MG63 (cell line): ENCODE results near the gene PAXX. TPM values are rescaled to one million over a fixed set of nuclear protein-coding genes. Genes with fewer than 3 reads are reported as not detected.

Experiments
- DNase-seq: peaks from one replicate; pipeline ENCODE4 v3.0.0-alpha.2; 2020
- H3K27me3 ChIP-seq: fragments of 250-450 bp; sonication (Bioruptor Pico); 2 replicates; pipeline ENCODE4 v1.5.1; 2020; ENCODE audit warnings: mild to moderate bottlenecking, moderate library complexity
- H3K36me3 ChIP-seq: fragments of 250-450 bp; sonication (Bioruptor Pico); 2 replicates; pipeline ENCODE4 v1.5.1; 2020; ENCODE audit warnings: mild to moderate bottlenecking, moderate library complexity
- H3K4me3 ChIP-seq: fragments of 250-450 bp; sonication (Bioruptor Pico); 2 replicates; pipeline ENCODE4 v1.5.1; 2020; ENCODE audit warnings: mild to moderate bottlenecking, moderate library complexity
- H3K9me3 ChIP-seq: fragments of 250-450 bp; sonication (Bioruptor Pico); 2 replicates; pipeline ENCODE4 v1.5.1; 2020; ENCODE audit warnings: mild to moderate bottlenecking, moderate library complexity
- total RNA-seq: library from RNA; depleted of rRNA; stranded (reverse); fragments of >200 nt; shearing (Covaris generic); gene quantifications from 2 replicates; pipeline ENCODE4 v1.2.3, GENCODE V29; 2014; ENCODE audit warnings: low replicate concordance

PAXX gene
- total RNA-seq, 1 experiment from 2014 or later = 63.0 TPM

GRCh38 chr9:136961279-136962065 is 30.8 kb upstream of the PAXX start:
- Histone ChIP-seq H3K9me3 (no peaks in the 10 kb centered on the region), H3K4me3 (no peak overlapping the region), H3K36me3 (no peaks in the 10 kb centered on the region), H3K27me3 (no peaks in the 10 kb centered on the region)
- DNase-seq = no peak

DNA sequence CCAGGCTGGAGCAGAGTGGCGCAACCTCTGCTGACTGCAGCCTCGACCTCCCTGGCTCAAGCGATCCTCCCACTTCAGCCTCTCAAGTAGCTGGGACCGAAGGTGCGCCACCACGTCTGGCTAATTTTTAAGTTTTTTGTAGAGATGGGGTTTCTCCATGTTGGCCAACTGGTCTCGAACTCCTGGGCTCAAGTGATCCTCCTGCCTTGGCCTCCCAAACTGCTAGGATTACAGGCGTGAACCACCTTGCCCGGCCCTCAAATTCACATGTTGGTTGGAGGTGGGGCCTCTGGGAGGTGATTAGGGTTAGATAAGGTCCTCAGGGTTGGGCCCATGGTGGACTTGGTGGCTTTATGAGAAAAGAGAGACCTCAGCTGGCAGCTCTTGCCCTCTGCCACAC is 30.1 kb upstream of the PAXX start:
- DNase-seq = no peak
- no peak overlapping the region for H3K4me3 ChIP-seq
- no peaks in the 10 kb centered on the region for H3K36me3 ChIP-seq
- H3K27me3 ChIP-seq = no peaks in the 10 kb centered on the region
- H3K9me3 ChIP-seq = no peaks in the 10 kb centered on the region

DNA sequence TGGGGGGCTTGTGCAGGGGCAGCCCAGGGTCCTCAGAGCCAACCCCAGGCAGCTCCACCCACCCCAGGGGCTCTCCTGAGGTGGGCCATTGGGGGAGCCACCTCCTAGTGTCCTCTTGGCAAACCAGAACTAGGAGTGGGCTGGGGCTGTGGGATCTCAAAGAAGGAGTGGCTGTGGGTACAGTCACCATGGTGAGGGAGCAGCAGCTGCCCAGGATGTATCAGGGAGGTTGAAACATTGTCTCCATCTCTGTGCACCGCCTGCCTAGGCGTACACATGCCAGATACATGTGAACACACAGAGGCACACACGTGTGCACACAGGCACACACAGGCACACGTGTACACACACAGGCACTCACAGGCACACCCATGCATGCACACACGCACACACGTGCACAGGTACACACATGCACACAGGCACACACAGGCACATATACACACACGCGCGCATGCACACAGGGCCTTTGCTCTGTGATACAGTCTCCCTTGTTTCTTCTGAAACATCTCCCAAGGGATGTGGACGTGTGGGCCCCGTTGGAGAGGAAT is 29.4 kb upstream of the PAXX start:
- DNase-seq = no peak
- no peaks in the 10 kb centered on the region for H3K36me3 ChIP-seq
- no peak overlapping the region for H3K4me3 ChIP-seq
- no peaks in the 10 kb centered on the region for H3K9me3 ChIP-seq
- H3K27me3 ChIP-seq = no peaks in the 10 kb centered on the region

DNA sequence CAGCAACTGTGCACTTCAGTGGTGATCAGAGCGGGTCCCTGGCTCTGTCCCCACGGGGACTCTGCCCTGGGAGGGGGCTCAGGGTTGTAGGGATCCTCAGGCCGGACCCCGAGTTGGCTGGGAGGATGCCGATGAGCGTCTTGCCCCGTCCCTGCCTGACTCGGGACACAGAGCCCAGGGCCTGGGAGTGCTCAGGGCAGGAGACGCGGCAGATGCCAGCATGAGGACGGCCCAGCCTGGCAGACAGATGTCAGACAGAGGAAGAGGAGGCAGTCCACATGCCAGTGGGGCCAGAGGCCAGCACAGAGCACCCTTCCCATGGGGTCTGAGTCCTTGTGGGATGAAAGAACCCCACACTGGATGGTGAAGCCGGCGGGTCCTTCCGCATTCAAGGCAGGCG is 28.9 kb upstream of the PAXX start:
- DNase-seq = no peak
- no peaks in the 10 kb centered on the region for H3K36me3 ChIP-seq
- no peaks in the 10 kb centered on the region for H3K9me3 ChIP-seq
- H3K4me3 ChIP-seq = no peak overlapping the region
- no peaks in the 10 kb centered on the region for H3K27me3 ChIP-seq

DNA sequence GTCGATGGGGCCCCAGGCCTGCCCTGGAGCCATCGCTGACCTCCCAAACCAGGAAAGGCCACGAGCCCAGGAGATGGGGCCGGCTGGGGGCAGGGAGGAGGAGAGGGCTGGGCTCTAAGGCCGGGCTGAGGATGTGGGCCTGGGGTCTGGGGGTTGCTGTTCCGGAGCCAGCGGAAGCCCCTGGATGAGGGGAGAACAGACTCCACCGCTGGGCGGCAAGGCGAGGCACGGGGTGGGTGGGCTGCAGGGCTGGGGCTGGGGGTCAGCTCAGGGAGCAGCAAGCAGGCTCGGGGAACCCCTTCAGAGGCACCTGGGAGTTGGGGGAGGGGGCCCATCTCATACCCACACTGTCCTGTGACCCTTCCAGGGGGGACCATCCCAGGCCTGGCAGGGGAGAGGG is 28.5 kb upstream of the PAXX start:
- no peak for DNase-seq
- no peaks in the 10 kb centered on the region for H3K27me3 ChIP-seq
- no peaks in the 10 kb centered on the region for H3K9me3 ChIP-seq
- no peak overlapping the region for H3K4me3 ChIP-seq
- H3K36me3 ChIP-seq = no peaks in the 10 kb centered on the region

DNA sequence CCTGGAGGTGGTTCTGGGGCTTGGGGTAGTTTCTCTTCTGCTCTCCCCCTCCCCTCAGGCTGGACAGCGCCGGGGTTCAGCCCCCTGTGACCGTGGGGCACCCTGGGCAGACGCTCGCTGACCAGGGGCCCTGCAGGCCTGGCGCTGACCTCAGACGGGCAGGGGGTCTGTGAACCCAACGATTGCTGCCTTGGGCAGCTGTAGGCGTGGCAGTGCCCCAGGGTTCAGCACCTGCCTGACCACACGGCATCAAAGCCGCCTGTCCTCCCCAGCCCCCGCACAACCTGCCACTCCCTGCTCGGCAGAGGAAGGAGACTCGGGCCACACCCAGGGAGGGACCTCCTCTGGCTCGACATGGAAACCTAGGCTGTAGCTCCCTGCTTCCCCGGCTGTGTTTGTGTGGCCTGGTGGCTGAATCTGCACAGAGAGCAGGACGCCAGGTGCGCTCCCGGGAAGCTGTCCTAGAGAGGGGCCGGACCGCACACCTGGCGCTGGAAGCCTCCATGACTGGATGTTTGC is 28.0 kb upstream of the PAXX start:
- no peak overlapping the region for H3K4me3 ChIP-seq
- H3K9me3 ChIP-seq = no peaks in the 10 kb centered on the region
- DNase-seq = no peak
- H3K27me3 ChIP-seq = no peaks in the 10 kb centered on the region
- no peaks in the 10 kb centered on the region for H3K36me3 ChIP-seq

DNA sequence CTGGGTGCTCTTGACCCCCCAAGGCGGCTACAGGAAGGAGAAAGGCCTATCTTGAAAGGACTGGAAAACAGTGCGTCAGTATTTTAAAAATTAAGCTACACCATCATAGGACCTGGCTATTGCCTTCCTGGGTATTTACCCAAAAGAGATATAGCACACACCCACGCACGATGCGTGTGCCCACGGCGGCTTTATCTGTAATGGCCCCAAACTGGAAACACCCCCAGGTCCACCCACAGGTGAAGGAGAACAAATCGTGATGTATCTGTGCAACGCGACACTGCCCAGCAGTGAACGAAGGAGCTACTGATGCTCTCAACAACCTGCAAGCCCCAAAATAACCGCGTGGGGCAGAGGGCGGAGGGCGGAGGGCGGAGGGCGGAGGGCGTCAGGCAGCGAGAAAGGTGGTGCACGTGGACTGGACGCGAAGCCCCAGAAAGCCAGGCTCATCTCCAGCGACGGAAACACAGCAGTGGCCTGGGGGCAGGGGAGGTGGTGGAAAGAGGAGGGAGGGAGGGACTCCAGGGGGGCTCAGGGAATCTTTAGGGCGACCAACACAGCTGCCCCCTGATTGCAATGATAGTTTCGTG is 27.3 kb upstream of the PAXX start:
- DNase-seq = no peak
- H3K36me3 ChIP-seq = no peaks in the 10 kb centered on the region

GRCh38 chr9:136965771-136966484 is 26.3 kb upstream of the PAXX start:
- DNase-seq = no peak
- Histone ChIP-seq H3K4me3 (no peak overlapping the region), H3K27me3 (no peaks in the 10 kb centered on the region), H3K9me3 (no peaks in the 10 kb centered on the region), H3K36me3 (no peaks in the 10 kb centered on the region)

More for the DNA sequence above, 27.3 kb upstream of the PAXX start:
- Histone ChIP-seq H3K4me3 (no peak overlapping the region), H3K27me3 (no peaks in the 10 kb centered on the region), H3K9me3 (no peaks in the 10 kb centered on the region)

DNA sequence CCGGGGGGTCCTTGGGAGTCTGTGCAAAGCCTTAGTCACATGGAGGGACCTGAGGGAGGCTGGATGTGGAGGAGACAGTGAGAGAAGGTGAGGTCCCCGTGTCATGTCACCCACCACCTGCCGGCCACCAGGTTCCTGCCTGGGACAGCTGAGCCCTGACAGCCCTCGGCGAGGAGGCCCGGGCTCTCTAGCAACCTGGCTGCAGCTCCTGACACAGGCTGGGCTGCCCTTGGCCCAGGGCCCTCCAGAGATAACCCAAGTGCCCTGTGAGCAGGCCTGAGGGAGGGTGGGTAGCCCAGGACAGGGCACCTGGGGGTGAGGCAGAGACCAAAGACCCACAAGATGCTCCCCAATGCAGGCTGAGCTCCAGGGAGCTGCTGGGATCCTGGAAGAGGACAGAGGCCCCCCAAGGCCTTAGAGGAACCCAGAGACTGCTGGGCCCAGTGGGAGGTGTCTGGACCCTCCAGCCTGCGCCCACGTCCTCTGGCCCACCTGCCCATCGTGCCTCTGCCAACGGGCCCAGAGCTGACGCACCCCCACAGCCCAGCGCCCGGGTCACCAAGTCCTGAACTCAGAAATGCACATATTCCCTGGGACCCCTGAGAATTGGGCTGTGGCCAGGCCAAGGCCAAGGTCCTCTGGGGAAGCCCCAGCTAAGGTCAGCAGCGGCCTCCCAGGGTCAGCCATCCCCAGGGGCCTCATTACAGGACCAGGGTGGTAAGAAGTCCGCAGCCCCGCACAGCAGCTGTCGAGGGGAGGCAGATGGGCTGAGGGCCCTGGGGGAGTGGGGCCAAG is 23.7 kb upstream of the PAXX start:
- no peak for DNase-seq
- no peaks in the 10 kb centered on the region for H3K36me3 ChIP-seq
- H3K4me3 ChIP-seq = no peak overlapping the region
- no peaks in the 10 kb centered on the region for H3K9me3 ChIP-seq
- H3K27me3 ChIP-seq = no peaks in the 10 kb centered on the region

GRCh38 chr9:136969150-136969549 is 23.1 kb upstream of the PAXX start:
- H3K27me3 ChIP-seq = no peaks in the 10 kb centered on the region
- no peak for DNase-seq
- H3K9me3 ChIP-seq = no peaks in the 10 kb centered on the region
- no peaks in the 10 kb centered on the region for H3K36me3 ChIP-seq
- no peak overlapping the region for H3K4me3 ChIP-seq

DNA sequence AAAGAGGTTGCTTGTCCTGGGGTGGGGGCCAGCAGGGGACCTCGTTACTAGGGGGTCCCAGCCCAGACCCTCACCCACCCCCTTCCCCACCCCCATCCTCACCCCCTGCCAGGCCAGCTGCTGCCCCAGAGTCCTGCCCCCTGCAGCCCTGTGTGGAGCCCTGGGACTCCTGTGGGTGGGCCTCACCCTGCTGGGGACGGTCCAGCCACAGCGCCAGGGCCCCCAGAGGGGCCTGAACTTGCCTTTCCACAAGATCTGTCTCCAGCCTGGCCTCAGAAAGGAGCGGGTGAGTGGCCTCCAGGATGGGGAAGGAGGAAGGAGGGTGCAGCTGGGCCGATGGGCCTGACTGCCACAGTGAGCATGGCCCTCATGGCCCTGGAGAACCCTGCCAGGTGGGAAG is 22.4 kb upstream of the PAXX start:
- H3K4me3 ChIP-seq = no peak overlapping the region
- no peaks in the 10 kb centered on the region for H3K36me3 ChIP-seq
- no peaks in the 10 kb centered on the region for H3K27me3 ChIP-seq
- no peak for DNase-seq
- no peaks in the 10 kb centered on the region for H3K9me3 ChIP-seq

DNA sequence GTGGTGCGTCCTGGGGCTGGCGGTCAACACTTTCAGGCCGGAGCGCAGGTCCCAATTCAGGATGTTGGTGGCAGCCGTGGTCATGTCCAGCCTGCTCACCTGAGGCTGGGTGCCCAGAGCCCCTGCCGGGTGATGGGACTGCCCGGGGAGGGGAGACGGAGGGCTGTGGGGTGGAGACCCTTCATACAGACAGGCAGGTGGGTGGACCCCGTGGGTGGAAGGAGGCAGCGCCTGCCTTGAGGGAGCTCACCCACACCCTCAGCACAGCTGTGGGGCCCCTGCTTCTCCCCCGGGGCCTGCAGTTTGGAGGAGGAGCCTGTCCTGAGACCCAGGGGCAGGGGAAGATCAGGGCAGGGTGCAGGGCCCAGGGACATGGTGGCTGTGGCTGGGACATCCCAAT is 21.9 kb upstream of the PAXX start:
- no peaks in the 10 kb centered on the region for H3K36me3 ChIP-seq
- H3K4me3 ChIP-seq = no peak overlapping the region
- no peak for DNase-seq
- no peaks in the 10 kb centered on the region for H3K9me3 ChIP-seq
- no peaks in the 10 kb centered on the region for H3K27me3 ChIP-seq

GRCh38 chr9:136971746-136972145 is 20.5 kb upstream of the PAXX start:
- Histone ChIP-seq H3K27me3 (no peaks in the 10 kb centered on the region), H3K9me3 (no peaks in the 10 kb centered on the region), H3K4me3 (no peak overlapping the region), H3K36me3 (no peaks in the 10 kb centered on the region)
- no peak for DNase-seq

DNA sequence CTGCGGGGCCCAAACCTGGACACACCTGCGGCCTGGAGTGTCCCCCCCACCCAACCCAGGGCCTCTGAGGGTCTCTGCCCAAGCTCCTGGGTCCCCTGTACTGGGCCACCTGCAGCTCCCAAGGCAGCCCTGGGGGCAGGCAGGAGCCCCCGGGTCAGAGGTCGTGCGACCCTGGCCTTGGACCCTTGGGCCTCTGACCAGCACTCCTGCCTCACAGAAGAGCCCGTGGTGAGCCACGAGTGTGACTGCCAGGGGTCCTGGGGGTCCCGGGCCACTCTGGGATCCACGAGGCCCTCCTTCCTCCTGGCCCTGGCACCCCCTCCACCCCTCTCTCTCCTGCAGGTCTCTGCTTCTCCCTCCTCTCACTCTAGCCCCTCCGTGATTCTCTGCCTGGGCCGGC is 19.9 kb upstream of the PAXX start:
- DNase-seq = no peak

DNA sequence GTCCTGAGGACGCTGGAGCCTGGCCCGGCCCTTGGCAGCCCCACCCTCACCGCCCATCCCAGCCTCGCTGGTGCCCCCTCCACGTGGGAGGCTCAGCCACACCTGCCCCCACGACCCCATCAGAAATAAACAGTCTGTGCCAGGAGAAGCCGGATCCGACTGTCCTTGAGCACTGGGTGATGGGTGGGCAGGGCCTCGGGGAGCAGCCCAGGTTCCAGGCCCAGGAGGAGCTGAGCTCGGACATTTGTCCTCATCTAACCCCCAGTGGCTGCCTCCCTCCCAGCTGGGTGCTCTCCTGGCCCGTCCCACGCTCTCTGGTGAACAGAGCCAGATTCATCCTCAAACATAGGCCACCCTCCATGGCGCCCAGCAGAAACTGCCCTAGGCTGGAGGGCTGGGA is 19.5 kb upstream of the PAXX start:
- H3K4me3 ChIP-seq = no peak overlapping the region
- DNase-seq = no peak
- no peaks in the 10 kb centered on the region for H3K27me3 ChIP-seq
- H3K36me3 ChIP-seq = no peaks in the 10 kb centered on the region
- H3K9me3 ChIP-seq = no peaks in the 10 kb centered on the region

More for the DNA sequence above, 19.9 kb upstream of the PAXX start:
- Histone ChIP-seq H3K9me3 (no peaks in the 10 kb centered on the region), H3K27me3 (no peaks in the 10 kb centered on the region), H3K4me3 (no peak overlapping the region), H3K36me3 (no peaks in the 10 kb centered on the region)
